Stimulated activated CD4-positive, alpha-beta T cell treated with anti-CD3 and anti-CD28 coated beads, Interleukin-1b, Interleukin-23, amount 100 ng/mL, for 4 hours (primary cell): Measurements from ENCODE around the gene GALNT1.
"Not testable (repeated sequence)": the region's sequence is repeated elsewhere in the genome, so short reads cannot be mapped to it uniquely, and the experiment has no call there.

ENCODE experiments used
- DNase-seq, 2 donors: peaks; one replicate each; pipeline ENCODE4 v3.0.0-alpha.2; 2020; ENCODE audit warnings: low read depth in 2 of 2

Gene GALNT1

DNA sequence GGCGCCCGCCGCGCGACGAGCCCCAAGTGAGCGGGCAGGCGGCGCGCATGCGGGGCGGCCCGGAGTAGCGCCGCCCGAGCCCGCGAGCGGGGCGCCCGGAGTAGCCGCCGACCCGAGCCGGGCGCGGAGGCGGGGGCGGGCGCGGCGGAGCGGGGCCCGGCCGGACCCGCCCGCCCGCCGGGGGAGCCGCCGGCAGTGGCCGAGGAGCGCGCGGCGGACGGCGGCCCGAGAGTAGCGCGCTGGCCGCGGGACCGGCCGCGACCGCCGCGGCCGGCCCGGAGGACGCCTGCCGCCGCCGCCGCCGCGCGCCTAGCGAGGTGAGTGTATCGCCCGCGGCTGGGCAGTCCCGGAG lies at the start of gene GALNT1:
TSS of gene GALNT1 (plus strand) at position 195 of the 352 bp plus-strand sequence. CDS start 72,923 bp downstream, outside the sequence.
- DNase-seq: no peak

DNA sequence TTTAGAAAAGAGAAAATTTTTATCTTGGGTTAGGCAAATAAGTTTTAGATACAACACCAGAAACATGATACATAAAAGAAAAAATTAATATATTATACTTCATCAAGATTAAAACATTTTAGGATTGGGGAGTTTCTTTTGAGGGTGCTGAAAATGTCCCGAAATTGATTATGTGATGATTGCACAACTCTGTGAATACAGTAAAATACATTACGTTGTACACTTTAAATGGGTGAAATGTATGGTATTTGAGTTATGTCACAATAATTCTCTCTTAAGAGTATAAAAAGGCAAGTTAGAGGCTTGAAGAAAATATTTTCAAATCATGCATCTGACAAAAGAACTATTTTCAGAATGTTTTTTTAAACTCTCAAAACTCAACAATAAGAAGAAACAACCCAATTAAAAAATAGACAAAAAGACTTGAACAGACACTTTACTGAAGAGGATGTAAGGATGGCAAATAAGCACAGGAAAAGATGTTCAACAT lies 47.6 kb upstream of the GALNT1 start:
- DNase-seq: no peak

DNA sequence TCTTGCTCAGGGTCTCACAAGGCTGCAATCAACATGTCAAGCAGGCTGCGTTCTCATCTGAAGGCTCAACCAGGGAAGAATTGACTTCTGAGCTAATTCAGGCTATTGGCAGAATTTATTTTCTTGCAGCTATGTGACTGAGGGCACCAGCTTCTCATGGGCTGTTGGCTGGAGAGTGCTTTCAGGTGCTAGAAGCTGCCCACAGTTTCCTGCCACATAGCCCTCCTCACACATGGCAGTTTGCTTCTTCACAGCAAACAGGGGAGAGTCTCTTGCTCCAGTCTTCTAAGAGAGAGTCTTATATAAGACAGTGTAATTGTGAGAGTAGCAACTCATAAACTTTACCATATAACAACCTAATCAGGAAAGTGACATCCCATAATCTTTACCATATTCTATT lies 46.2 kb upstream of the GALNT1 start:
- DNase-seq: no peak

DNA sequence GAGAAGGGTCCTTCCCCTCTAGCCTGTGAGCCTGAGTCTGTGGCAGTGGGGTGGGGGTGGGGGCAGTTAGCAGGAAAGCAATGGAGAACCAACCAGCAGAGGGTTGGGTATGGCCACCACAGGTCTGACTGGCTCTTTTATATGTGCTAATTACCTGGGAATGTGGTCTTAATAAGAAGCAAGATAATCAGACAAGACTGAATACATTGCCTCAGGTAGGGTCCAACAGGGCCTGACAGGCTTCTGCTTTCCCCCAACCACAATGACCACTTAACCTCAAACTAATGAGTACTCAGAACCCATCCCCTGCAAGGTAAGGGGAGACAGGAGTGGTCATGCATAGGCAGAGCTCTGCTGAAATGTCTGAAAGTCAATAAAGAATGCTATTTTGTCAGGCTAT lies 39.2 kb upstream of the GALNT1 start:
- DNase-seq: no peak

DNA sequence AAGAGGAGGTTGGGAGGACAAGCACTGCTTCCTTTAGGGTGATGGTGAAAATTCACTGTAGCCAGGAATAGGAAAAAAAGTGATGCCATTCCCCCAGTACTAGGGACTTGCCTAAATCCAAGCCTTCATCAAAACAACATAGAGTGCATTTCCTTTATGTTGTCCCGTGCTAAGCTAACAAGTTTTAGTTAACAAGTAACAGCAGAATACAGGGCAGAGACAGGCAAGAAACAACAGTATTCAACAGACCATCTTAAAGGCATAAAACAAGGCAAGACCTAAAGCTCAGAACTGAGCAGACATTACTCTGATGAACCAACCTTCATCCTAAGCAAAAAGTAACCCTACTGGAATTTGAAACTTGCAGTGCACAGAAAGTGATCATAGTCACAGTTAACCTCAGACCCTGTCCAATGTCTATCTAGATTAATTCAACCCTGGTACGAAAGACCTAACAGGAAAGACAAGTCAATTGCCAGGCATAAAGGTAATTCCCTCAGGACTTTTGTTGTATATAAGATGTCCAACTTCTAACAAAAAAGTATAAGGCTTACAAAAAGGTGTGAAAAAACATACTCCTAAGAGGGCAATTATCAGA lies 34.4 kb upstream of the GALNT1 start:
- DNase-seq: no peak

DNA sequence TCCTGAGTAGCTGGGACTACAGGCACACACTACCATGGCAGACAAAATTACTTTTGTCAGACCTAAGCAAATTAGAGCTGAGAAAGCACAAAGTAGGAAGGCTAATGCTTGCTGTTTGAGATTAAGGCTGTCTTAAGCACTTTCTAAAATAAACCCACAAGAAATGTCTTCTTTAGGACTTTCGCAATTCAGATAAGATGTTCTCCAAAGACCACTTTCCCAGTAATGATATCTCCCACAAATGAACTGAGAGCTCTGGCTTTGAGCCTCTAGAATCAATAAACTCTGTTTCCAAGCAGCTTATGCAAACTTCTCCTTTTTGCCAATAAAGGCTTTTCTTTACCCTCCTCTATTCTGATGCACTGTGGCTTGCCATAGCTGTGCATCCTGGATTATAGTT lies 32.0 kb upstream of the GALNT1 start:
- no peak for DNase-seq

DNA sequence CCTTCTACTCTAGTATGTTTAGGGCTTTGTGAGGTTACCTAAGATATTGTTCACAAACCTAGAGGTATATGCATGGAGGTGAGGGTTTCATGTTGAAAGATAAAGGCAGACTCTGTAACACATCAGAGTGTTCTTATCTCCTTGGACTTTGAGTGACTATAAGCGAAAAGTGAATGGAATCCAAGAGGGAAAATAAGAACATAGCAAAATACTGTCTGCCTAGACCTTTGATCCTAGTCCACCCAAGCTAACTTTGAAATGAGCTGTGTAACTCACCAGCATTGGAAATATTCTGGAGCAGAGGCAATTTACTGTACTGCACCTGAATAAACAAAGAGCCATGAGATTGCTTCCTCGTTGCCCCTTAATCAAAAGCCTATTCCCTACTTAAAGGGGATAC lies 28.2 kb upstream of the GALNT1 start:
- no peak for DNase-seq

DNA sequence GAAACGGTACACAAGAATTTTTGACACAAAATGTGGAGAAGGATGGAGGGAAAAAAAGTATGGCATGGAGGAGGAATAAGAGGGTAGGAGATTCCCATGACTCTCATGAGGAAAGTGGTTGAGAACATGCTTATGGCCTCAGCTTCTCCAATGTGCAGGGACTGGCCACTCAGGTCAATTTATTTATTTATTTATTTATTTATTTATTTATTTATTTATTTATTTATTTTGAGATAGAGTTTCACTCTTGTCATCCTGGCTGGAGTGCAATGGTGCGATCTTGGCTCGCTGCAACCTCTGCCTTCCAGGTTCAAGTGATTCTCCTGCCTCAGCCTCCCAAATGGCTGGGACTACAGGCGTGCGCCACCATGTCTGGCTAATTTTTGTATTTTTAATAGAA lies 26.0 kb upstream of the GALNT1 start:
- DNase-seq: not testable (repeated sequence)

DNA sequence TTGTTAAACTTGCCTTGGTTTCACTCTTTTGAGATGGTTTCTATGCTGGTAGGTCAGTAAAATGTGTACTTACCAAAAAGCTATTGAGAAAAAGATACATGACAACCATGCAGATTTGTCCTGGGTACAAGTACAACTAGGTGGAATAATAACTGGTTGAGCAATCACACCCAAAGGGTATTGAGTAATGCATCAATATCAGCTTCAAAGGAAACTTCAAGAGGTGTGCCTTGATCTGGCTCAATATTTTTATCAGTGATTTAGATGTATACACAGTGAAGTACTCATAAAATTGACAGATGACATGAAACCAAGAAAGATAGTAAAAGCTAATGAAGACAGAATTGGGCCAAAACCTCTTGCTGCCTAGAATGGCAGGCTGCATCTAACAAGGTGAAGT lies 21.7 kb upstream of the GALNT1 start:
- no peak for DNase-seq

DNA sequence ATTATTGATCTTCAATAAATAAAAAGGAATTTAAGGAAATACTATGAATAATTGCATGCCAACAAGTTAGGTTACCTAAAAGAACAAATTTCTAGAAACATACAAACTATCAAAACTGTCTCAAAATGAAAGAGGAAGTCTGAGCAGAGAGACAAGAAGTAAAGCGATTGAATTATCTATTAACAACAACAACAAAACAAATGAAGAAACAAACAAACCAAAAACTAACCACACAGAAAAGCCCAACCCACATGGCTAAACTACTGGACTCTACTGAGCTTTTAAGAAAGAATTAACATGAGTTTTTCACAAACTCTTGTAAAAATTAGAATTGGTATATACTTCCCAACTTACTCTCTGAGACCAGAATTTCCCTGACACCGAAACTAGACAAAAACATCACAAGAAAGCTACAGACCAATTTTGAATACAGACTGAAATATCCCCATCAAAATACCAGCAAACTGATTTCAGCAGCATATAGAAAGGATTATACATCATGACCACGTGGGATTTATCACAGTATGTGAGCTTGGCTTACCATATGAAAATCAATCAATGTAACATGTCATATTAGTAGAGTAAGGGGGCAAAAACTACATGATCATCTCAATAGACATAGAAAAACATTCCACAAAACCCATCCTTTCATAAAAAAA lies 16.6 kb upstream of the GALNT1 start:
- DNase-seq: no peak

DNA sequence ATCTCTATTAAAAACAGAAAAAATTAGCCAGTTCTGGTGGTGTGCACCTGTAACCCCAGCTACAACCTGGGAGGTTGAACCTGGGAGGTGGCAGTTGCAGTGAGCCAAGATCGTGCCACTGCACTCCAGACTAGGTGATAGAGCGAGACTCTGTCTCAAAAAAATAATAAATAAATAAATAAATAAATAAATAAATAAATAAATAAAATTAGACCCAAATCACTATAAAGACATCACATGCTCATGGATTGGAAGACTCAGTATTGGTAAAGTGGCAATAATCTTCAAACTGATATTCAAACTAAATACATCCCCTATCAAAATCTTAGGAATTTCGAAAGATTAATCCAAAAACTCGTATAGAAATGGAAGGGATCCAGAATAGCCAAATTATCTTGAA lies 15.5 kb upstream of the GALNT1 start:
- no peak for DNase-seq

DNA sequence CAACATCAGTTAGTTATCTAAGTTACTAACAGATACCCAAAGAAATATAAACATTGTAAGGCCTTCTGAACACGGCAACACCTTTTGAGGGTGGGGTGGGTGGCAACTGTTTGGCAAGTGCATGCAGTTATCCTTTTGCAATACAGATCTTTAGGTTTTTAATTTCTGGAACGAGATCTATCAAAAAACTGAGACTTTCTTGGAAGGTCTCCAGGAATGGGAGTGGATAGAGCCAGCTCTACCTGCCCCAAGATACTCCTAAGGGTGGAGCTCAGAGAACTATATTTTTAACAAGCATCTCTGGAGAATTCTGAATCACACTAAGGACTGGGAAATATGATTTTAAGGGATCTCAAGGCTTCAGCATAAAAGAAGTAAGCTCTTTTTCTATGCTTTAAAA lies 11.4 kb upstream of the GALNT1 start:
- no peak for DNase-seq

DNA sequence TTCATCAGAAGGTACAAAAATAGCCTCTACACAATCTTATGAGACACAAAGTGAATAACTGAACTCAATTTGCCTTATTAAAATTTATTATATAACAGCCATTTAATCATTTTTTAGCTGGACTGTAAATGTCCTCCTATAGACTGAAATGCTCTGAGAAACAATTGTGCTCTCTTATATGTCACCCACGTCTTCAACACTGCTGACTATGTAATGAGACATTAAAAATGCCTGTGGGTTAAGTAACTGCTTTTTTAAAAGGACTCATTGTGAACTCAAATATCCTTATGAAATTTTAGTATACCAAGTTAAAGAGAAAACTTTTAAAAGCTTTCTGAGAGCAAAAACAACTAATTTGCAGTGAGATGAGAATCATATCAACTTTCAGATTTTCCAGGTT lies 10.4 kb upstream of the GALNT1 start:
- DNase-seq: no peak

DNA sequence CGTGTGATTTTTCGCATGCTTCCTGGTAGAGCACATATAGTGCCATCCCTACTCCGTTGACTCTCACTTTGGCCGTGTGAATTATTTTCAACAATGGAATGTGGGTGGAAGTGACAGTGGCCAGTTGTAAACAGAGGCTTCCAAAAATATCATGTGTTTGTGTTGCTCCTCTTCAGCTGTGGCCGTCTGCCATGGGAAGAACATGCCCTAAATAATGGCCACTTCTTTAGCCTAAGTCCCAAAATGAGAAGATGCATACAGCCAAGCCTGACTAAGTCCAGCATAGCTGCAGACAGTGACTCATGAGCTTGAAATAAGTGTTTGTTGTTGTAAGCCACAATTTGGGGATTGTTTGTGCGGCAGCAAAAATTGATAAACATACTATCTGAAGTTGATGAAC lies 8.9 kb upstream of the GALNT1 start:
- no peak for DNase-seq

DNA sequence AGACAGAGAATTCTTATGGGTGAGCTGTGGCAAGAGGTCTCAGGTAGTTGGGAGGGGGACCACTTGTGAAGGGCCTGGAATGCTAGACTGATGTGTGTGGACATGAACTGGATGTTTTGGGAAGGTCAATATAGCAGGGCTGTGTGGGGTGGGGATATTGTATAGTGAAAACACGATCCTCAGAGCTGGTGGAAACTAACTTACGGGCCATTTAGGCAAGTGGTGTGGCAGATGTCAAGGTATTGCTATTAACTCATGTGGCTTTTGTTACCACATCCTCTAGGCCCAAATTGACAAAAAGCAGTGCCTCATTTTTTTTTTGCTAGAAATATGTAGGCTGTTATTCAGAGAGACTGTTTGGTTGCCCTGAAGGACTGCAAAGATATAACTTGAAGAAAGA lies 8.0 kb upstream of the GALNT1 start:
- no peak for DNase-seq

DNA sequence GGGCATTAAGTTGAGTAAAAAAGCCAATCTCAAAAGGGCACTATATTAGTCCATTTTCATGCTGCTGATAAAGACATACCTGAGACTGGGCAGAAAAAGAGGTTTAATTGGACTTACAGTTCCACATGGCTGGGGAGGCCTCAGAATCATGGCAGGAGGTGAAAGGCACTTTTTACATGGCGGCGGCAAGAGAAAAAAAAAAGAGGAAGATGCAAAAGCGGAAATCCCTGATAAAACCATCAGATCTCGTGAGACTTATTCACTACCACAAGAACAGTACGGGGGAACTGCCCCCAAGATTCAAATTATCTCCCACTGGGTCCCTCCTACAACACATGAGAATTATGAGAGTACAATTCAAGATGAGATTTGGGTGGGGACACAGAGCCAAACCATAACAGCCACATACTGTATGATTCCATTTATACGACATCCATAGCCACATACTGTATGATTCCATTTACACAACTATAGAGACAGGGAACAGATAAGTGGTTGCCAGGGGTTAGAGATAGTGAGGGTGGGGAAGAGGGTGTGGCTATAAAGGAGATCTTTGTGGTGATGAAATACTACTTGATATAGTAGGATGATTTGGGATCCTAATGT lies 5.2 kb upstream of the GALNT1 start:
- DNase-seq: not testable (repeated sequence)

DNA sequence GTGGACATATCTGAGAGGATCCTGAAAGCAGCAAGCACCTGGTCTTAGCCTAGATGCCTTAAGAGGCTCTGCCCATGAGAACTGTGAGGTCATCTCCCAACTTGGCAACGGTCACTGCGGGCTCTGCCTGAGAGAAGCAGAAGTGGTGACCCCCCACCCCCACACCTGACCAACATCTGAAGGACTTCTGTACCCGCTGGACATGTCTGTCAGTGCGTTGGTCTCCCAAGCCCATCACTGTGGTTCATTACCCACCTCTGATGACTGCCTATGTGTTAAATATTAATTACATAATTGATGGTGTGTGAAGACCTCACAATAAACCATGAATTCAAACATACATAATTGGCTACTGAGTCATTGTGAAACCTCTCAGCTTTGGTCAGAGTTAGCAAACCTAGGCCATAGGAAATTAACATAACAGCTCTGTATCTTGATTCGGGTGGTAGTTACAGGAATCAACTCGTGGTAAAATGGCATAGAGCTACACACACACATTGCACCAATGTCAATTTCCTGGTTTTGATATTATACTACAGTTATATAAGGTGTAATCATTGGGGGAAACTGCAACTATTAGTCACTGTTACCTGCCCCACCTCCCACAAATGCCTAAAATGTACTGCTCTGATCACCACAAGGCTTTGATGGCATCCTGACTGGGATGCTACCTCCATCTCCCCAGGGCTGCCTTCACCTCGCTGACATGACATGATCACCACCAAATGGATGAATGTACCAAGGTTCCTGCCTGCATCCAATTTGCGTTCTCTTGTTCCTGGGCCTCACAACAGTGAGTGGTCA lies 4.3 kb upstream of the GALNT1 start:
- DNase-seq: no peak

DNA sequence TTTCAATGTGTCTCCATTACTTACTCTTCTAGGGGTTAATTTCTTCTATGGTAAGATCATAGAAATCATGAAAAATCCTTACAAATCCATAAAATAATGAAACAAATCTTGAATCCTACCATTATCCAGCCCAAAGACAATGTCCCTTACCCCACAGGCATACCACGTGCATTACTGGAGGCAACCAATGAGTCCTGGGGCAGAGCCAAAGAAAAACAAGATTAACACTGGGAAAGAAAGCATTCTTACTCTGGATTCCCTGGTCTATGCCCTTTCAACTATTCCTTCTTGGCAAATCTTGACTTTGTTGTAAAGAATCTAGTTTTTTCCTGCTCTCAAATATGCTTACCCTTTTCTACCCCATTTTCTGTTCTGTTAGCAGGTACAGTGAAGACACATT lies 3.1 kb upstream of the GALNT1 start:
- no peak for DNase-seq

DNA sequence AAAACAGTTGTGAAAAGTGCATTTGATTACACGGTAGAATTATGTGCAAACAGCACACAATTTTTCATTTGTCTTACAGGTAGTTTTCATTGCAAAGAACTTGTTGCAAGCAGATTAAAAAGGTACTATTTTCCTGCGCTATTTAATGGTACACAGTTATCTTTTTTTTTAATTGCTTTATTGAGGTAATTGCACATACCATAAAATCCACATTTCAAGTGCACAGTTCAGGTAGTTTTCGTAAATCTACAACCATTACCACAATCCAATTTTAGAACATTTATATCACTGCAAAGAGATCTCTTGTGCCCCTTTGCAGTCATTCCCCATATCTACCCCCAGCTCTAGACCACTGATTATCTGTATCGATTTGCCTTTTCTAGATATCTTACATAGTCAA lies 2.6 kb upstream of the GALNT1 start:
- no peak for DNase-seq

DNA sequence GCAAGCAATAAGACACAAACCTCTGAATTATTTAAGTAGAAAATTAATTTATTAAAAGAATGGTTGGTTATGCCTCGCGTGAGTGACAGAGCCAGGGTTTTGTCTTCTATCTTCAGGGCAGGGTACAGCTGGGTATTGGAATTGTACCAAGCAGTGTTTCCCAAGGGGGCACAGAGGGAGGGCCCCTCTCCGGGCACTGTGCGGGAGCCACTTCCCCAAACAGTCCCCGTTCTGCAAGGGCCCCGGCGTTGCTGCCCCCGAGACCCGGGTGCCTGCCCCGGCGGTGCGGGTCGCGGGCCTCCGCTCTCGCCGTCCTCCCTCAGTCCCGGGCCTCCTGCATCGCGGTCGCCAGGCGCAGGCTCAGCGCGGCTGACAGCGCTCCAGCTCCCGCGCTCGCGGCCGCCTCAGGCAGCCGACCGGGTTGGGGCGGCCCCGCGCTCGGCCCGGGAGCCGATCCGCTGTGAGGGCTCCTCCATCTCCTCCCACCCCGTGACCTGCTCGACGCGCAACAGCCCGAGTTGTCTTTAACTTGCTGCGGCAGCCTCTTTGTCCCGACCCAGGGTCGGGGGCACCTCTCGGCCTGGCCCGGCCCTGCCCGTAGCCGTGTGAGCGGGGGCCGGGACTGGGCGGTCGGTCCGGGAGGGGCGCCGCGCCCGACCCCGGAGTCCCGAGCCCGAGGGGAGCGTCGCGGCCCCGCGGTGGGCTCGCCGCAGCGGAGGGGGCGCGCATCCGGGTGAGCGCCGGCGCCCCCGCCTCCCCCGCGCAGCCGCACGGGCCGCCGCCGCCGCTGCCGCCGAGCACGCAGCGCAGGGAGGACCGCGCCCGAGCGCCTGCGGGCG lies 620 bp upstream of the GALNT1 start:
- peak; percentile 34 to 49 for DNase-seq

DNA sequence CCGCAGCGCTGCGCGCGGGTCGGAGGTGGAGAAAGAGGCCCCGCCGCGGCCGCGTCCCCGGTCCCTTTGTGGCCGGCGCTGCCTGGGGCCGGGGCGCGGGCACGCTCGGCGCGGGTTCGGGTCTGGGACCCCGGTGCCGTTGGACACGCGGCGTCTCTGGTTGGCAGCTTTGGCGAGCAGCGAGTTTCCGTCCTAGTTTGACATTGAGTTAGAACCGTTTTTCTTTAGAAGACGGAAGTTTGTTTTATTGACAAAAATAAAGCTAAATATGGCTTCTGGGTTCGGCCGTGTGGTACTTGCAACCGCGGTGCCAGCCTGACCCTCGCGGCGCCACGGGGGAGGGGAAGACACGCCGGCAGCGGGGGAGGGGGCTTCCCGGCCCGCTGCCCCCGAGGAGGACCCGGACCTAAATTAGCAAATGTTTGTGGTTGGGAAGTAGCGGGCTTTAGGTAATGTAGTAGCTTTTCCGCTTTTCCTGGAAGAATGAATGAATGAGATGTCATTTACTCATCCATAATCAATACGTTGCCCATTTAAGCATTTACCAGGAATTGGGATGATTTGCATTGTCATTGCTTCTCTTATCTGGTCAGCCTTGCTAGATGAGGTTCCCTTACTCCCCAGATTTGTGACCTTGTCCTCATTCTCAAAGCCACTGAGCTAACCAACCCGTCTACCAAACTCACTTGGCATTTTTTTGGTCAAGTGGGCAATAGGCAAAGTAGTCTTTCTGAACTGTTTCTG lies 530 bp downstream of the GALNT1 start:
- DNase-seq: peak in 1 of 2 donors; percentile 12
